ENCODE data around the gene BAZ2B. TPM values are rescaled to one million over a fixed set of nuclear protein-coding genes. Genes with fewer than 3 reads are reported as not detected.

BAZ2B gene
- total RNA-seq, 2 donors from 2014 or later, result 60.8 to 84.5 TPM

- Histone ChIP-seq H3K4me1 (replicated peaks) (no peaks in the 10 kb centered on the region), H3K4me3 (no peak overlapping the region), H3K36me3 (no peaks in the 10 kb centered on the region), H3K27me3 (replicated peaks; ENCODE audit: insufficient read depth) (no peaks in the 10 kb centered on the region), H3K27ac (no peak overlapping the region), H3K9me3 (no peaks in the 10 kb centered on the region)
- TF ChIP-seq POLR2AphosphoS5 (IDR thresholded peaks at IDR 0.05) (no peak), POLR2A (IDR thresholded peaks at IDR 0.05) (no peak)
- TF ChIP-seq, protein P1, sequence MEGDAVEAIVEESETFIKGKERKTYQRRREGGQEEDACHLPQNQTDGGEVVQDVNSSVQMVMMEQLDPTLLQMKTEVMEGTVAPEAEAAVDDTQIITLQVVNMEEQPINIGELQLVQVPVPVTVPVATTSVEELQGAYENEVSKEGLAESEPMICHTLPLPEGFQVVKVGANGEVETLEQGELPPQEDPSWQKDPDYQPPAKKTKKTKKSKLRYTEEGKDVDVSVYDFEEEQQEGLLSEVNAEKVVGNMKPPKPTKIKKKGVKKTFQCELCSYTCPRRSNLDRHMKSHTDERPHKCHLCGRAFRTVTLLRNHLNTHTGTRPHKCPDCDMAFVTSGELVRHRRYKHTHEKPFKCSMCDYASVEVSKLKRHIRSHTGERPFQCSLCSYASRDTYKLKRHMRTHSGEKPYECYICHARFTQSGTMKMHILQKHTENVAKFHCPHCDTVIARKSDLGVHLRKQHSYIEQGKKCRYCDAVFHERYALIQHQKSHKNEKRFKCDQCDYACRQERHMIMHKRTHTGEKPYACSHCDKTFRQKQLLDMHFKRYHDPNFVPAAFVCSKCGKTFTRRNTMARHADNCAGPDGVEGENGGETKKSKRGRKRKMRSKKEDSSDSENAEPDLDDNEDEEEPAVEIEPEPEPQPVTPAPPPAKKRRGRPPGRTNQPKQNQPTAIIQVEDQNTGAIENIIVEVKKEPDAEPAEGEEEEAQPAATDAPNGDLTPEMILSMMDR (IDR thresholded peaks at IDR 0.05), result no peak
- intact Hi-C loops (cut with DNase I), result no loop called here
- WGBS, result 50% methylated on average over 1 of the region's 1 CpG
- no peak for DNase-seq (ENCODE audit: low spot score)
These were observed 157.1 kb downstream of the BAZ2B start for GRCh38 chr2:159459279-159459678.

DNA sequence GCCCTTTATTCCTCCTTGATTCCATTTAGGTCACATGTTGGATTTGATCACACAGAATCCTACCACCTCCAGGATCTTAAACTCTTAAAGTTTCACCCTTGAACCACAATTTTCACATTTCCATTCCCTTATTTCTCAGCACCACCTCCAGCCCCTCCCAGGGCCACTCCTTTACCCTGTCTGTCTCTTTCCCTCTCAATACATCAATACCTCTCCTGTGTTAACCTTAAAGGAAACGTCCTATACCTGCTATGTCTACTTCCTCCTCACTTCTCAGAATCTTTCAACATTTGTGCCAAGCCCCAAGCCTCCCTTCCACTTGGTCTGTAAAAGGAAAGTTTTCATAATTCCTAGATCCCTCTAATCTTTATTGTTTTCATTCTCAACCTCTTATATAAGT, 158.8 kb downstream of the BAZ2B start:
- Histone ChIP-seq H3K27me3 (replicated peaks; ENCODE audit: insufficient read depth) (no peaks in the 10 kb centered on the region), H3K27ac (no peak overlapping the region), H3K4me1 (replicated peaks) (no peaks in the 10 kb centered on the region), H3K4me3 (no peak overlapping the region), H3K9me3 (no peaks in the 10 kb centered on the region), H3K36me3 (no peaks in the 10 kb centered on the region)
- no peak for DNase-seq (ENCODE audit: low spot score)
- TF ChIP-seq, protein P1 (IDR thresholded peaks at IDR 0.05), result no peak
- TF ChIP-seq POLR2AphosphoS5 (IDR thresholded peaks at IDR 0.05), result no peak
- no peak for TF ChIP-seq POLR2A (IDR thresholded peaks at IDR 0.05)
- intact Hi-C loops (cut with DNase I), result no loop called here
- WGBS, result 81% methylated on average over 1 of the region's 1 CpG

DNA sequence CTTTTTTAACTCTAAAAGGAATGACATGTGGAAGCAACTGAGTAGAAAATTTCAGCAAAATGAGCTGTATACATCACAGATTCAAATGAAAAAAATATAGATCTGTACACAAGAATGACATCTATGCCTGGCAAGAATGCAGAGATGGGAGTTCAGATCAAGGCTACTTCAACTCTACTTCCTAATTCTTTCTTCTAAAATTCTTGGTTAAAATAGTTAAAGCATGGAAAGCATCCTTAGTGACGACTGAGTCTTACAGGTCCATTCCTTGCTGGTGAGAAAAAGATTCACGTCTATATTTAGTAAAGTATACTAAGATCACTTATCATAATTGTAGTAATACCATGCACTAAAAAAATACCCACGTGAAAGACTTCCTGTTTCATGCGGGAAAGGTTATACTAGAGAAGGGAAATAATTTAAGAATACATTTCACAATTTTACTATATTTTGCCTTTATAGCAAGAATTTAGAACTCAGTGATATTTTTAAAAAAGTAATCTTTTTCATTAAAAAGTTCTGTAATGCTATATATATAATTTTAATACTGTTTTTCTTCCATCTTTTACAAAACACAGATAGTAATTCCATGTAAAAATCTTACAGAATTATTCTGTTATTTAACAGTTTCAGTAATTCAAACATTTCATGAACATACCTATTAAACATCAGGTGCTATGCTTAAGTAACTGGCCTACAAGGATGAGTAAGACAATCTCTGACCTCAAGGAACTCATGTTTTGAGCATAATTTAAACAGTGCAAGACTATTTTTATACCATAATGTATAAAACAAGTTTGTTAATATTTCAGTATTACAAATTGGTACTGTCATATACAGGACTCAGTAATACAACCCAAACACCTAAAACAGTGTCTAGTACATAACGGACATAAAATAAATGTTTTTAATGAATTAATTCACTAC, 159.6 kb downstream of the BAZ2B start:
- no peak for DNase-seq (ENCODE audit: low spot score)
- 55% methylated on average over 5 of the region's 5 CpGs for WGBS
- Histone ChIP-seq H3K36me3 (no peaks in the 10 kb centered on the region), H3K4me1 (replicated peaks) (no peaks in the 10 kb centered on the region), H3K4me3 (no peak overlapping the region), H3K9me3 (no peaks in the 10 kb centered on the region), H3K27me3 (replicated peaks; ENCODE audit: insufficient read depth) (no peaks in the 10 kb centered on the region), H3K27ac (no peak overlapping the region)
- TF ChIP-seq, protein P1 (IDR thresholded peaks at IDR 0.05), result no peak
- TF ChIP-seq POLR2A (IDR thresholded peaks at IDR 0.05) (no peak), POLR2AphosphoS5 (IDR thresholded peaks at IDR 0.05) (no peak)
- intact Hi-C loops (cut with DNase I), result no loop called here

DNA sequence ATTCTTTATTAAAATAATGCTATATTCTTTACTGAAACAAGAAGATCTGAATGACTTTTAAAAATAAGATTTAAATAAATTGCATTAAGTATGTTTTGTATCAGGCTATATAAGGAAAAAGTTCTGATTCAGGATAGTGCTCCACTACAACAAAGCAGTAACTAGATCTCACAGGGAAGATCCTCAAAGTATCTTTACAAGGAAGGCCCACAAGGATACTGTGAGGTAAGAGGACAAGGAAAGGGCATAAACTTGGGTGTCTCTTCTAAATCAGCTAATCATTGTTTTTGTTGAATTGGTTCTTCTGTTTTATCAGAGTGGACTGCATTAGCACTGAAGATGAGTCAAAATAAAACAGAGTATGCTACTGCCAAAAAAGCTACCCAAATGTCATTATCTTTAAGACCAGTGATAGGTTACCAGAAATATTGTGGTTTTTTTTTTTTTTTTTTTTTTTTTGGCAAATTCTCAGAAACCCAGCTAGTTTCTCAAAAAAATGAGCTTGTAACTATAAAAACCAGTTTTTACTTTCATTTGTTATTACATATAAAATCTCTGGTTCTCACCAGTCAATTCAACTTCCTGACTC, 160.9 kb downstream of the BAZ2B start:
- Histone ChIP-seq H3K27ac (no peak overlapping the region), H3K9me3 (no peaks in the 10 kb centered on the region), H3K36me3 (no peaks in the 10 kb centered on the region), H3K4me1 (replicated peaks) (no peaks in the 10 kb centered on the region), H3K4me3 (no peak overlapping the region), H3K27me3 (replicated peaks; ENCODE audit: insufficient read depth) (no peaks in the 10 kb centered on the region)
- TF ChIP-seq, protein P1 (IDR thresholded peaks at IDR 0.05), result no peak
- TF ChIP-seq POLR2AphosphoS5 (IDR thresholded peaks at IDR 0.05) (no peak), POLR2A (IDR thresholded peaks at IDR 0.05) (no peak)
- no peak for DNase-seq (ENCODE audit: low spot score)
- intact Hi-C loops (cut with DNase I), result no loop called here
